ENCODE data around the gene BOLA1.
A peak's percentile ranks its signal among the peaks of the same experiment; 100 is the strongest.
"Not testable (repeated sequence)": the region's sequence is repeated elsewhere in the genome, so short reads cannot be mapped to it uniquely, and the experiment has no call there.

BOLA1 gene, protein sequence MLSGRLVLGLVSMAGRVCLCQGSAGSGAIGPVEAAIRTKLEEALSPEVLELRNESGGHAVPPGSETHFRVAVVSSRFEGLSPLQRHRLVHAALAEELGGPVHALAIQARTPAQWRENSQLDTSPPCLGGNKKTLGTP

GRCh38 chr1:149899460-149900284 is at the start of gene BOLA1:
BOLA1 (plus strand) TSS chr1:149899568; CDS start chr1:149900060, 492 bp downstream.
- DNase-seq, result peak; percentile 92

DNA sequence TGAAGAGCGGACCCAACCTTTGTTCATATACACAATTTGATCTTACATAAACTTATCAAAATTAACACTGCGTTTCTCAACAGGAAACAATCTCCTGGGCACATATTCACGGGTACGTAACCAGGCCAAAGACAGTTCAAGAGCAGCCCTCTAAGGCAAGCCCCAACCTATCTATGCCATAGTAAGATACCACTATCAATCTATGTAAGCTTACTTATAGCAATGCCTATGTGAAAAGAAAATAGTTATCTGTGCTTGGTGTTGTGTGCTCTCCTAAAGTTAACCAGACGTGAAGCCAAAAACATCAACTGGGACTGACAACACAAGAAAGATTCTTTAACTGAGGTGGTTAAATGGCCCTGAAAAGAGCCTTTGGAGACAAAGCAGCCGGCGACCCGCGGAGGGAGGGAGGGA is 49.4 kb upstream of the BOLA1 start:
- DNase-seq, result no peak

GRCh38 chr1:149850732-149851345 is 48.5 kb upstream of the BOLA1 start:
- DNase-seq, result not testable (repeated sequence)

DNA sequence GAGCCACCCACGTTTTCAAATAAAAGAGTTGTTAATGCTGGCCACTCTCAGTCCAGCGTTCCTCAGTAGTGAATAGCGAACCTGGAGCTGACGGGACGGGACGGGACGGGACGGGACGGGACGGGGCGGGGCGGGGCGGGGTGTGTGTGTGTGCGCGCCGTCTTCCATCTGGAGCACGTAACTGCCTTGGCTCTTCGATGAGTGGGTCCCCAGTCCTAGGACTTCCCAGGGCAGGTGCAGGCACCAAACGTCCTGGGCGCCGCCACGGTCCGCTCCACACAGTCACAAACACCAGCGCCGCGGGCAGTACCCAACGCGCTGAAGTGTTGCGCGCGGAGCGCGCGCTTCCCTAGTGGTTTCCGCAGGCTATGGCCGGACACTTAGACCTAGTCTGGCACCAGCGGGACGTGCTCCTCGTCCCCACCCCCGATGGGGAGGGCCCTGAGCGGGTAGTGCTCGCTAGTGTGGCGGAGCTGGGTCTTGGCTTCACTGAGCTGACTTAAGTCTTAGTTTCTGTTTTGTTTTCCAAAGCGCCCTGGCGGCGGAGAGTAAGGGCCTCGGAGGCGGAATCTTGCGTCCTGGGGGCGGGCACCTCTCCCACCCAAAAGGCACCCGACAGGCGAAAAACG is 47.7 kb upstream of the BOLA1 start:
- DNase-seq, result not testable (repeated sequence)

GRCh38 chr1:149852263-149852662 is 47.1 kb upstream of the BOLA1 start:
- not testable (repeated sequence) for DNase-seq

GRCh38 chr1:149860271-149860670 is 39.1 kb upstream of the BOLA1 start:
- not testable (repeated sequence) for DNase-seq

DNA sequence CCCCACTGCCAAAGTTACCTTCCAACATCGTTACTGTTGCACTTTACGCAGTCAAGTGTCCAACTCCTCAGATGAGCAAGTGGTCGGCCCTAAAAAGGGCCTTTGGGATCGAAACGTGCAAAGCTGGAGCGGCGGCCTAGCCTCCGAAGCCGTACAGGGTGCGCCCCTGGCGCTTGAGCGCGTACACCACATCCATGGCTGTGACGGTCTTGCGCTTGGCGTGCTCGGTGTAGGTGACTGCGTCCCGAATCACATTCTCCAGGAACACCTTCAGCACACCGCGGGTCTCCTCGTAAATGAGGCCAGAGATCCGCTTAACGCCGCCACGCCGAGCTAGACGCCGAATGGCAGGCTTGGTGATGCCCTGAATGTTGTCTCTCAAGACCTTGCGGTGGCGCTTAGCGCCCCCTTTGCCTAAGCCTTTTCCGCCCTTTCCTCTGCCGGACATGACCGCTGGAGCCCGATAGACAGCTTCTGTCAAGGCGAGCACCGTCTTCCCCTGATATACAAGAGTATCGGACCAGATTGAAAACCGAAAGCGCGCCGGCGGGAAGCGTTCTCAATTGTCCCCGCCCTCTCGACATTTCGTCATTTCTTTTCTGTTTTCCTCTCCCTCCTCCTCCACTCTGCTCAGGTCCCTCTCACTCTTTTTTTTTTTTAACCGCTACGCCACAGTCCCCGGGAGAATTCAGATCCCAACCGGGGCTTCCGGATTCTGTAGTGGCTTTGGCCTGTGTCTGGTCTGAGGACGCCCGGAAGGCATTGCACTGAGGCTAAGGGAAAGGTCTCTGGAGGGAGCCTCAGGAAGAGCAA is 38.5 kb upstream of the BOLA1 start:
- DNase-seq, result not testable (repeated sequence)

DNA sequence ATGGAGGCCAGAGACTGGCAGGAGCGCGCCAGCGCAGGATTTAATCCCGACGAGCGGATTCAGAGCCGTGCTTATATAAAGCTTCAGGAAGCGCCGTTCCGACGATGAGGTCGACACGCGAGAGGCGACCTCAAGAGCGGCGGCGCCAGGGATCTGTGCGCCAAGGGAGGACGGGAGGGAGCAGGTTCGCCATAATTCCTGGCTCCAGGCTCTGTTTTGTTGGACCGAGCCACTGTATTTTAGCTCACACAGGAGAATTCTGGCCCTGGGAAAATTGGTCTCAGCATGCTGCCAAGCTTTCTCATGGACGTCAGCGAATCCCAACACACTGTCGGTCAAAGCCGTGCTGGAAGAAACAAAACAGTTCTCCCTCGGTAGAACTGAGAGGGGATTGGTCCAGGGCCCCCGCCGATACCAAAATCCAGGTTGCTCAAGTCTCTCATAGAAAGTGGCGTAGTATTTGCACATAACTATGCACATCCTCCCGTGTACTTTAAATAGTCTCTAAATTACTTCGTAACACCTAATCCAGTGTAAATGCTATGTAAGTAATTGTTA is 37.8 kb upstream of the BOLA1 start:
- DNase-seq, result not testable (repeated sequence)

- DNase-seq, result not testable (repeated sequence)
Observed at GRCh38 chr1:149866887-149867286, 32.5 kb upstream of the BOLA1 start.

GRCh38 chr1:149873060-149873459 is 26.3 kb upstream of the BOLA1 start:
- DNase-seq, result not testable (repeated sequence)

DNA sequence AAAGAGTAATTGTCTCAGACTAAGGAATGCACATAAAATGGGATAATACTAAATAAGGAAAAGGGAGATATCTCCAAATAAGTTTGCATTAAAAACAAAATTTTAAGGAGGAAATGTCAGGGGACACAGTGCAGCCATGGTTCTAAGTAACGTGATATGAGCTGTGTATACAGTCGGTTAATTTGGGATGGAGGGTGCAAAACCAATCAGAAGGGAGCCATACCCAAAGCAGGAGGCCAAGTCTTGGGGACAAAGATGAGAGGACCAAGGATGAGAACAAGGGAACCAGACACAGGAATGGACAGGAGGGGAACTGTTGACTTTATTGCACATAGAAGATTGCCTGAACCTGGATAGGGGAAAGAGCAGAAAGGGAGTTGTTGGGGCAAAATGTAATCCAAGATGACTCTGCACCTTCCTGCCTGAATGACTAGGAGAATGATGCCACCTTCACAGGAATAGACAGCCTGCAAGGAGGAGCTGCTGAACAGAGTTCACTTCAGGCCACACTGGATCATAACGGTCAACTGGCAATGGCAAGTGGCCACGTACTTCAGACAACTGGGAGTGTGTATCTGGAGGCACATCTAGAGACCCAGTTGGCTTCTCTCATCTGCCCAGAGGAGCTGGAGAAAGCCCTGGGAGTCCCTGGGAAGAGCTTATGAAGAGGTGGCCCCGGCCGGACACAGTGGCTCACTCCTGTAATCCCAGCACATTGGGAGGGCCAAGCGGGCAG is 22.0 kb upstream of the BOLA1 start:
- peak; percentile 53 for DNase-seq

- DNase-seq, result no peak
Observed at GRCh38 chr1:149879556-149879955, 19.8 kb upstream of the BOLA1 start.

DNA sequence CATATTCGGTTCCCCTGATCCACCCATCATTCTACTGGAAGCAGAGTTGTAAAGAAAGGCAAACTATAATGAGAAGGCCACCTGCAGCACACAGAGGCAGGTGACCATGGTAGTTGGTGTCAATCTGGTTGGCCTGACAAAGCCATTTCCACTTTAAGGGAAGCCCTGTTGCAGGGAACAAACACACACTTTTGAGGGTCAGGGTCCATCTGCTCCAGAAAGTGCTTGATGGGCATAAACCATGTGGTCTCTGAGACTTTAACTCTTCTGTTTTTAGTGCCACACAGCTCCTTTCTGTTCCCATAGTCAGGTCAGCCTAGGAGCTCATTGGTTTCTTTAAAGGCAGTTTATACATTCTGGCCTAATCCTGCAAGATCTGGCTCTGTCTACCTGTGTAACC is 17.5 kb upstream of the BOLA1 start:
- DNase-seq, result no peak

DNA sequence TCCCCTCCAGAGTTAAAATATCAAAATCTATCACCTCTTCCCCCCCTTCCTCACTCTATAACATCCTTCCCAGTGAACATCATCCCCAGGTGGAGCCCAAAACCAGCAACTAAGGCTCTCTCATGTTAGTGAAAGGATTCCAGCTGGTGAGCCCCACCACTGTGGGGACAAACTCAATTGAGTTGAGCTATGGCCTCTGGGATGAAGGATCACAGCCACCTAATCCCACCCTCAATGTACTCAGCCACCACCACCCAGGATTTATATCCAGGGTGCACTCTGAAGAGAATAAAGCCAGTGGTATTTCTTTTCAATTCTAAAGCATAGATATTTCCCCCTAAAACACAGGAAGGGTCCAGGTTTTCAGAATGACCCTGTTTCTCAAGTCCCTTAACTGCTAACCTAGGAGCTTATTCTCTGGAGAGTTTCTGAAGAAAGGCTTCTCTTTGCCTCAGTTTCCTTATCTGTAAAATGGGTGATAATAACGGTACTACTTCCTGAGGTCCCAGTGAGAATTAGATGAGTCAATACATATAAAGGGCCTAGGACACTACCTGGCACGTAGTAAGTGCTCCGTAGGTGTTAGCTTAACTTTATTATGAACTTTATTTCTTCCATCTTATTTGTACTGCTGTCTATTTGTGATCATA is 15.6 kb upstream of the BOLA1 start:
- no peak for DNase-seq

GRCh38 chr1:149884433-149885338 is 14.7 kb upstream of the BOLA1 start:
- peak; percentile 43 for DNase-seq

DNA sequence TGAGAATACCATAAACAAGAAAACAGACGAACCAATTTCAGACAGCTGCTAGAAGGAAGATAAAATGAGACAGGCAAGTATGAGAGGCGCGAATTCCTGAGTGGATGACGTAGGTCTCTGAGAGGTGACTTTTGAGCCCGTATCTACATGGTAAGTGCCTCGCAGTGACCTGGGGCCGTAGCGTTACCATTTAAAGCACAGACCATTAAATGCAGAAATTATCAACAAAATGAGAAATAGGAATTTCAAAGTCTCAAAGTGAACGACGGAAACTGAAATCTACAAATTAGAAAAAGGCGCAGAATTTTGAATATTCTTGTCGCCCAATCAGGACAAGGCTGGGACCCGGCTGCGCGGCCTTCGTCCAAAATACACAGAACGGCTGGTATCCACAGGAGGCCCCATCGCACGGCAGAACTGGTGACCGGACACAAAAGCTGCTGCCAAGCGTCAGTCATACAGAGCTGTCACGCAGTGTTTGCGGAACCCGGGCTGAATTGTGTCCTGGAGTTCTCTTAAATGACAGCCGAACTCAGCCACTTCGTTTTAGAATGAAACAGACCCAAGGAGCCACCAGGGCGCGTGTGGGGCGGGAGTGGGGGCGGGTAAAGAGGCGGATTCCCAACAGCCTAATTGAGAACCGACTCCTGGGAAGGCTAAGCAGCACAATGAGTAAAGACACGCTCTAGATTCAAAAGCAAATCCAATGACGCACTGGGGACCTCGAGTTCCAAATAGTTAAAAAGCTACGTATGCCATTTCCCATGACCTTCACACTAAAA is 13.8 kb upstream of the BOLA1 start:
- DNase-seq, result peak; percentile 86

DNA sequence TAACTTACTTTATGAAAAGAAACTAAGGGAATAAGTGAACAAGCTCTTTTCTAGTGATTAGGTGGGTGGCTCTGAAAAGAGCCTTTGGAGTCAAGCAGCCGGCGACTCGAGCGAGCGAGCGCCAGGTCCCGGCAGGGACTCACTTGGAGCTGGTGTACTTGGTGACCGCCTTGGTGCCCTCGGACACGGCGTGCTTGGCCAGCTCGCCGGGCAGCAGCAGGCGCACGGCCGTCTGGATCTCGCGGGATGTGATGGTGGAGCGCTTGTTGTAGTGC is 13.3 kb upstream of the BOLA1 start:
- DNase-seq, result not testable (repeated sequence)

DNA sequence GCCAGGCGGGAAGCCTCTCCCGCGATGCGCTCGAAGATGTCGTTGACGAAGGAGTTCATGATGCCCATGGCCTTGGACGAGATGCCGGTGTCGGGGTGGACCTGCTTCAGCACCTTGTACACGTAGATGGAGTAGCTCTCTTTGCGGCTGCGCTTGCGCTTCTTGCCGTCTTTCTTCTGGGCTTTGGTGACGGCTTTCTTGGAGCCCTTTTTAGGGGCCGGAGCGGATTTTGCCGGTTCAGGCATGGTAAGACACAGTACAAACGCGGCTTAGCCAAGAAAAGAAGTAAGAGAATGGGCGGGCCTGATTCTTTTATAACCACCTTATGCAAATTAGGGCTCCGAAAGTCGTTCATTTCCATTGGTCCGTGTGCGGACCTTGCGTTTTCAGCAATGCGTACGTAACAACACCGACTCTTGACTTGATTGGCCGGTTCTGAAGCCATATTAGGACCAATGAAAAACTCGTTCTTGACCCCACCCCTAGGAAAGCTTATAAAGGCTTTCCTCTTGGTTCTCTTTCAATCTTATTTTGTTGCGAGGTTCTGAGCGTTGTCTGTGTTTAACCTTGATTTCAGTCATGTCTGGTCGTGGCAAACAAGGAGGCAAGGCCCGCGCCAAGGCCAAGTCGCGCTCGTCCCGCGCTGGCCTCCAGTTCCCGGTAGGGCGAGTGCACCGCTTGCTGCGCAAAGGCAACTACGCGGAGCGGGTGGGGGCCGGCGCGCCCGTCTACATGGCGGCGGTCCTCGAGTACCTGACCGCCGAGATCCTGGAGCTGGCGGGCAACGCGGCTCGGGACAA is 12.8 kb upstream of the BOLA1 start:
- peak; percentile 95 for DNase-seq

GRCh38 chr1:149887196-149887455 is 12.2 kb upstream of the BOLA1 start:
- not testable (repeated sequence) for DNase-seq
